Mammary epithelial cell (primary cell): Measurements from ENCODE around the gene SHPK.

Experiments used
- EZH2 ChIP-seq: IDR thresholded peaks from 2 replicates; pipeline ENCODE4 v1.6.1; 2012; ENCODE audit warnings: low read length, inconsistent platforms, borderline replicate concordance
- TF ChIP-seq, protein P1 (sequence below), 2 donors: IDR thresholded peaks in 1 of 2; conservative IDR thresholded peaks in 1 of 2; 2 replicates each; pipeline ENCODE4 v1.5.1; 2011 to 2012; ENCODE audit warnings: inconsistent platforms in 2 of 2, low read length in 2 of 2, mild to moderate bottlenecking in 2 of 2, control low read depth in 1 of 2, low read depth in 1 of 2; ENCODE audit not compliant: insufficient read depth in 1 of 2; ENCODE audit errors: extremely low read depth in 1 of 2

DNA sequence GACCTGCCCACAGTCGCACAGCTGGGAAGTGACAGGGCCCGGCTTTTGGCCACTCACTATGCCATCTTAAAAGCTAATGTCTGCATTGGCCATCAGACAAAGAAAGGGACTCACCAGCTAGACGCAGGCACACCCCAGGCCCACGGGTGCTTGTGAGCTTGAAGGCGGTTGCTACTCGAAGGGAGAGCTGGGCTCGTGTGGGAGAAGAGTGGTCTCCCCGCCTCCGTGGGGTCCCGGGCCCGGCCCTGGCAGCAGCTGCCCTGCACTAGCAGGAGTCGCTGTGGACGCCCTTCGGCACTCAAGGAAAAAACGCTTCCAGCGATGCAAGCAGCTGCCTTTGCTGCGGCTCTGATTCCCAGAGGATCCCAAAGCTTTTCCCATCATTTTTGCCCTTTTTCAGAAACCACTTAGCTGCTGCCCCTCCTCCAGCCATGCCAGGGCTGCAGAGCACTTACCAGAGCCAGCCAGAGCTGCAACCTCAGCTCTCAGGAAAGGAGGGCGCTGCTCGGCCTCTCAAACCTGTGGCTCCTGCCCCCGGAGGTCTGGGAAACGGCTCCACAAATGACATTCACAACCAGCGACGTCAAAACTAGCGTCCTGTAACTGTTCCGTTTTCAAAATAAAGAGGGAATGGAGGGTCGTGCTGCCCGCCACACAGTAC lies 39.1 kb downstream of the SHPK start:
- TF ChIP-seq, protein P1, sequence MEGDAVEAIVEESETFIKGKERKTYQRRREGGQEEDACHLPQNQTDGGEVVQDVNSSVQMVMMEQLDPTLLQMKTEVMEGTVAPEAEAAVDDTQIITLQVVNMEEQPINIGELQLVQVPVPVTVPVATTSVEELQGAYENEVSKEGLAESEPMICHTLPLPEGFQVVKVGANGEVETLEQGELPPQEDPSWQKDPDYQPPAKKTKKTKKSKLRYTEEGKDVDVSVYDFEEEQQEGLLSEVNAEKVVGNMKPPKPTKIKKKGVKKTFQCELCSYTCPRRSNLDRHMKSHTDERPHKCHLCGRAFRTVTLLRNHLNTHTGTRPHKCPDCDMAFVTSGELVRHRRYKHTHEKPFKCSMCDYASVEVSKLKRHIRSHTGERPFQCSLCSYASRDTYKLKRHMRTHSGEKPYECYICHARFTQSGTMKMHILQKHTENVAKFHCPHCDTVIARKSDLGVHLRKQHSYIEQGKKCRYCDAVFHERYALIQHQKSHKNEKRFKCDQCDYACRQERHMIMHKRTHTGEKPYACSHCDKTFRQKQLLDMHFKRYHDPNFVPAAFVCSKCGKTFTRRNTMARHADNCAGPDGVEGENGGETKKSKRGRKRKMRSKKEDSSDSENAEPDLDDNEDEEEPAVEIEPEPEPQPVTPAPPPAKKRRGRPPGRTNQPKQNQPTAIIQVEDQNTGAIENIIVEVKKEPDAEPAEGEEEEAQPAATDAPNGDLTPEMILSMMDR (conservative IDR thresholded peaks at IDR 0.05 in 1 of 2, IDR thresholded peaks at IDR 0.05 in 1 of 2; ENCODE audit: extremely low read depth in 1 of 2, insufficient read depth in 1 of 2, low read depth in 1 of 2, low read length in 2 of 2) = no peak
- no peak for TF ChIP-seq EZH2
